SK-N-SH (cell line): ENCODE measurements around the gene PWWP2B.

Experiments used
- EP300 ChIP-seq, 2 experiments: IDR thresholded peaks; 2 replicates each; pipeline versions ENCODE4 v1.4.0 to v1.6.1; 2012; ENCODE audit warnings: borderline replicate concordance in 1 of 2, low read depth in 1 of 2, low read length in 1 of 2
- USF2 ChIP-seq: fragments of 150-350 bp; IDR thresholded peaks from 2 replicates; pipeline ENCODE4 v1.6.1; 2017; ENCODE audit warnings: antibody characterized with exemption, low read length, low read depth, borderline replicate concordance
- TF ChIP-seq, protein P1 (sequence below): fragments of 200-600 bp; sonication (generic); IDR thresholded peaks from 2 replicates; pipeline ENCODE4 v1.6.1; 2017; ENCODE audit warnings: antibody characterized with exemption, mild to moderate bottlenecking, moderate library complexity

DNA sequence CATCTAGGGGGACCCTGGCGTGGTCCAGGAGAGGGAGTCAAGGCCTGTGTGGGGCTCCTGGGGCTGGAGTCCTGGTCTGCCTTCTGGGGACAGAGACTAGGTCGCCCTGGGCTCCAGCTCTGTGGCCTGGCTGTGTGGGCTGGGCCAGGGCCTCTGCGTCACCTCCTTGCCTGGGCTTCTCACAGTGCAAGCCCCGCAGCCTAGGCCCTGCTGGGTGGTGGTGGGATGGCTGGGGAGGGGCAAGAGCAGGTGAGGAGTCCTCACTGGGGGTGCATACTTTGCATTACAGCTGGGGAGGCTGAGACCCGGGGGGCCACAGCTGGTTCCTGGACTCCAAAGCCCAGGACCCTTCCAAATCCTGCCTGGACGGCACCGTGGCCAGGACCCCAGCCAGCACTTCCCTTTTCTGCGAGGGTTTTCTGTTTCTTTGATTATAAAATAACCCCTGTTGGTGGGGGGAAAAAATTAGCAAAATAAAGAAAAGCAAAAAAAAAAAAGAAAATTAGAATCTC lies 23.5 kb downstream of the PWWP2B start:
- TF ChIP-seq, protein P1, sequence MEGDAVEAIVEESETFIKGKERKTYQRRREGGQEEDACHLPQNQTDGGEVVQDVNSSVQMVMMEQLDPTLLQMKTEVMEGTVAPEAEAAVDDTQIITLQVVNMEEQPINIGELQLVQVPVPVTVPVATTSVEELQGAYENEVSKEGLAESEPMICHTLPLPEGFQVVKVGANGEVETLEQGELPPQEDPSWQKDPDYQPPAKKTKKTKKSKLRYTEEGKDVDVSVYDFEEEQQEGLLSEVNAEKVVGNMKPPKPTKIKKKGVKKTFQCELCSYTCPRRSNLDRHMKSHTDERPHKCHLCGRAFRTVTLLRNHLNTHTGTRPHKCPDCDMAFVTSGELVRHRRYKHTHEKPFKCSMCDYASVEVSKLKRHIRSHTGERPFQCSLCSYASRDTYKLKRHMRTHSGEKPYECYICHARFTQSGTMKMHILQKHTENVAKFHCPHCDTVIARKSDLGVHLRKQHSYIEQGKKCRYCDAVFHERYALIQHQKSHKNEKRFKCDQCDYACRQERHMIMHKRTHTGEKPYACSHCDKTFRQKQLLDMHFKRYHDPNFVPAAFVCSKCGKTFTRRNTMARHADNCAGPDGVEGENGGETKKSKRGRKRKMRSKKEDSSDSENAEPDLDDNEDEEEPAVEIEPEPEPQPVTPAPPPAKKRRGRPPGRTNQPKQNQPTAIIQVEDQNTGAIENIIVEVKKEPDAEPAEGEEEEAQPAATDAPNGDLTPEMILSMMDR, result no peak
- no peak for TF ChIP-seq EP300 (IDR thresholded peaks at IDR 0.05; ENCODE audit: borderline replicate concordance in 1 of 2, low read depth in 1 of 2, low read length in 1 of 2)
- no peak for TF ChIP-seq USF2
